ENCODE results near the gene LTBP1.
A peak's percentile ranks its signal among the peaks of the same experiment; 100 is the strongest.

The LTBP1 gene

GRCh38 chr2:33373986-33374385 lies 427.2 kb downstream of the LTBP1 start:
- no peak for DNase-seq (ENCODE audit: low spot score)
- in situ Hi-C loops (cut with MboI; ENCODE audit: low sequenced_read_pairs, unreplicated experiment), result loop anchor here (10.0 kb wide), 2 partner anchors 339 to 599 kb away; no protein-coding TSS in a partner anchor
- no peak for TF ChIP-seq CTCF (IDR thresholded peaks at IDR 0.05; ENCODE audit: borderline replicate concordance, control extremely low read depth, extremely low read depth, insufficient read depth, missing control alignments)

GRCh38 chr2:33375054-33375453 lies 428.3 kb downstream of the LTBP1 start:
- in situ Hi-C loops (cut with MboI; ENCODE audit: low sequenced_read_pairs, unreplicated experiment), result loop anchor here (10.0 to 25.0 kb wide), 3 partner anchors 340 to 813 kb away; no protein-coding TSS in a partner anchor
- TF ChIP-seq CTCF (IDR thresholded peaks at IDR 0.05; ENCODE audit: borderline replicate concordance, control extremely low read depth, extremely low read depth, insufficient read depth, missing control alignments), result no peak
- no peak for DNase-seq (ENCODE audit: low spot score)

GRCh38 chr2:33377048-33377447 lies 430.3 kb downstream of the LTBP1 start:
- TF ChIP-seq CTCF (IDR thresholded peaks at IDR 0.05; ENCODE audit: borderline replicate concordance, control extremely low read depth, extremely low read depth, insufficient read depth, missing control alignments), result no peak
- in situ Hi-C loops (cut with MboI; ENCODE audit: low sequenced_read_pairs, unreplicated experiment), result loop anchor here (10.0 to 25.0 kb wide), 3 partner anchors 342 to 815 kb away; no protein-coding TSS in a partner anchor
- DNase-seq (ENCODE audit: low spot score), result no peak

- in situ Hi-C loops (cut with MboI; ENCODE audit: low sequenced_read_pairs, unreplicated experiment), result loop anchor here (10.0 to 25.0 kb wide), 3 partner anchors 344 to 816 kb away; no protein-coding TSS in a partner anchor
- DNase-seq (ENCODE audit: low spot score), result no peak
- TF ChIP-seq CTCF (IDR thresholded peaks at IDR 0.05; ENCODE audit: borderline replicate concordance, control extremely low read depth, extremely low read depth, insufficient read depth, missing control alignments), result no peak
Observed at GRCh38 chr2:33378556-33379210, 431.9 kb downstream of the LTBP1 start.

- in situ Hi-C loops (cut with MboI; ENCODE audit: low sequenced_read_pairs, unreplicated experiment), result loop anchor here (25.0 kb wide), 1 partner anchor 818 kb away; no protein-coding TSS in a partner anchor
- TF ChIP-seq CTCF (IDR thresholded peaks at IDR 0.05; ENCODE audit: borderline replicate concordance, control extremely low read depth, extremely low read depth, insufficient read depth, missing control alignments), result peak; percentile 47
- DNase-seq (ENCODE audit: low spot score), result peak; percentile 24
Observed at GRCh38 chr2:33380001-33380609, 433.4 kb downstream of the LTBP1 start.

GRCh38 chr2:33380719-33381118 lies 434.0 kb downstream of the LTBP1 start:
- no peak for DNase-seq (ENCODE audit: low spot score)
- in situ Hi-C loops (cut with MboI; ENCODE audit: low sequenced_read_pairs, unreplicated experiment), result loop anchor here (25.0 kb wide), 1 partner anchor 818 kb away; no protein-coding TSS in a partner anchor
- TF ChIP-seq CTCF (IDR thresholded peaks at IDR 0.05; ENCODE audit: borderline replicate concordance, control extremely low read depth, extremely low read depth, insufficient read depth, missing control alignments), result no peak

All from GM13976 (cell line).